Left lung (tissue), 10 donors: ENCODE results near the gene P2RY2. TPM values are rescaled to one million over a fixed set of nuclear protein-coding genes. Genes with fewer than 3 reads are reported as not detected.

Source experiments
- ATAC-seq: fragments of 200-7000 bp; cut with Tn5 transposase; one replicate; pipeline ENCODE4 v1.9.1; 2020; ENCODE audit warnings: moderate library complexity
- DNase-seq, 4 donors: peaks; one replicate each; pipeline ENCODE4 v3.0.0-alpha.2; 2013 to 2020
- H3K27ac ChIP-seq, 2 donors: fragments of 200-600 bp; sonication (generic) in 1 of 2; one replicate each; pipeline versions ENCODE4 v1.5.0 to v1.8.0; 2020 to 2021
- H3K27me3 ChIP-seq, 2 donors: fragments of 200-600 bp; sonication (generic) in 1 of 2; one replicate each; pipeline versions ENCODE4 v1.5.0 to v1.8.0; 2020 to 2021
- H3K36me3 ChIP-seq, 2 donors: fragments of 200-600 bp; sonication (generic) in 1 of 2; one replicate each; pipeline versions ENCODE4 v1.5.0 to v1.8.0; 2020 to 2021
- H3K4me1 ChIP-seq, 2 donors: fragments of 200-600 bp; one replicate each; pipeline ENCODE4 v1.8.0; 2021
- H3K4me3 ChIP-seq, 2 donors: fragments of 200-600 bp; sonication (generic) in 1 of 2; one replicate each; pipeline versions ENCODE4 v1.5.0 to v1.8.0; 2020 to 2021; ENCODE audit warnings: mild to moderate bottlenecking in 1 of 2
- H3K9me3 ChIP-seq, 2 donors: fragments of 200-600 bp; sonication (generic) in 1 of 2; one replicate each; pipeline versions ENCODE4 v1.5.0 to v1.8.0; 2020 to 2021
- intact Hi-C, 2 donors: fragments of 100-400 bp; cut with DNase I; formaldehyde crosslinking; loops; one replicate each; pipeline versions ENCODE4 v1.11.2 to v1.14.2; 2022
- polyA plus RNA-seq, 6 donors: library from polyadenylated mRNA; unstranded; fragments of 120-200 nt; gene quantifications; one replicate each; pipeline ENCODE4 v1.2.1, GENCODE V29; 2013; ENCODE audit not compliant: insufficient read length in 6 of 6
- total RNA-seq, 2 donors: library from RNA; stranded (reverse); fragmentation: NEBNext Ultra II Directional; extraction: Animal tissue kit (Norgen Biotek cat#: 25700); gene quantifications; one replicate each; pipeline ENCODE4 v1.2.1, GENCODE V29; 2021
- TF ChIP-seq, protein P1 (sequence below), 2 donors: fragments of 200-600 bp; sonication (generic) in 1 of 2; IDR thresholded peaks; one replicate each; pipeline versions ENCODE4 v1.5.0 to v1.8.0; 2021; ENCODE audit warnings: antibody characterized with exemption in 2 of 2
- donor health status: DM: no; HTN: yes; CAD: no.
- donor health status: DM: no; HTN: no; CAD: no.

Gene P2RY2
- total and polyA plus RNA-seq, 8 donors: 0.83 to 10.3 (median 1.3) TPM

DNA sequence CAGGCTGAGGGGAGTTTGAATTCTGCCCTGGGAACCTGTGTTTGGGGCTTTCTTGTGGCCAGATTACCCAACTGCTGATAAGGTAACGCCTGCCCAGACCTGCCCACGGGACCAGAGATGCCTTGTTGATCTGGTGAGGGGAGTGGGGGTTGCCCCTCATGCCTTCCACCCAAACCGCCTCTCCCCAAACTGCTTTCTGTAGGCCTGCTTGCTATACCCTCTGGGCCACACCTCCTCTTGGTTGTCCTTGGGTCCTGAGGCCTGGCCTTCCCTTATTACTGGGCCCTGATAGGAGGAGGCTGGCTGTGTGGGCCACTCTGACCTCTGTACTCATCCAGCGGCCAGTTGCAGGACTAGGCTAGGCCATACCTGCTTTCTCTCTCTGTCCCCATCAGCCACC is 3.4 kb downstream of the P2RY2 start:
- TF ChIP-seq, protein P1, sequence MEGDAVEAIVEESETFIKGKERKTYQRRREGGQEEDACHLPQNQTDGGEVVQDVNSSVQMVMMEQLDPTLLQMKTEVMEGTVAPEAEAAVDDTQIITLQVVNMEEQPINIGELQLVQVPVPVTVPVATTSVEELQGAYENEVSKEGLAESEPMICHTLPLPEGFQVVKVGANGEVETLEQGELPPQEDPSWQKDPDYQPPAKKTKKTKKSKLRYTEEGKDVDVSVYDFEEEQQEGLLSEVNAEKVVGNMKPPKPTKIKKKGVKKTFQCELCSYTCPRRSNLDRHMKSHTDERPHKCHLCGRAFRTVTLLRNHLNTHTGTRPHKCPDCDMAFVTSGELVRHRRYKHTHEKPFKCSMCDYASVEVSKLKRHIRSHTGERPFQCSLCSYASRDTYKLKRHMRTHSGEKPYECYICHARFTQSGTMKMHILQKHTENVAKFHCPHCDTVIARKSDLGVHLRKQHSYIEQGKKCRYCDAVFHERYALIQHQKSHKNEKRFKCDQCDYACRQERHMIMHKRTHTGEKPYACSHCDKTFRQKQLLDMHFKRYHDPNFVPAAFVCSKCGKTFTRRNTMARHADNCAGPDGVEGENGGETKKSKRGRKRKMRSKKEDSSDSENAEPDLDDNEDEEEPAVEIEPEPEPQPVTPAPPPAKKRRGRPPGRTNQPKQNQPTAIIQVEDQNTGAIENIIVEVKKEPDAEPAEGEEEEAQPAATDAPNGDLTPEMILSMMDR (IDR thresholded peaks at IDR 0.05): no peak
- Histone ChIP-seq H3K27ac (no peak overlapping the region), H3K9me3 (no peaks in the 10 kb centered on the region), H3K27me3 (peaks cover 0 to 15% of the 10 kb centered on the region in 2 donors), H3K36me3 (no peaks in the 10 kb centered on the region), H3K4me1 (peaks cover 0 to 60% of the 10 kb centered on the region in 2 donors), H3K4me3 (no peak overlapping the region)
- ATAC-seq (no peak), DNase-seq (peak in 1 of 4 donors; percentile 27)
- intact Hi-C loops: no loop called here

DNA sequence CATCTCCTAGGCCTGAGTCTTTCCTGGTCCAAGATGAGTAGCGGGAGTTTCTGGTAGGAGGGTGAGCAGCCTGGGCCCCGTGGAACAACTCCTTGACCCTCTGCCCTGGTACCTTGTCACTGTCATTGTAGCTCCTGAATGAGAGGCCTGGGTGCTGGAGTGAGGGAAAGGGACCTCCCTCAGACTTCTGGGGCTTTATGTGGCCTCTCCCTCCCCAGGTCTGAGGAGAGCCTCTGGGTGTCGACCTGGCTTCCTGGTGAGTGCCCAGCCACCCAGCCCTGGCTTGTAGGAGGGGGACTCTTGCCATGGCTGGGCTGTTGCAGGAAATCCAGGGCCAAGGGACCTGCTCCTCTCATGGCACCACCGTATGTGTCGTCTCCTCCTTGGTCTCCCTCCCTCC is 3.9 kb downstream of the P2RY2 start:
- Histone ChIP-seq H3K27me3 (peaks cover 0 to 15% of the 10 kb centered on the region in 2 donors), H3K9me3 (no peaks in the 10 kb centered on the region), H3K27ac (no peak overlapping the region), H3K4me1 (peaks cover 0 to 55% of the 10 kb centered on the region in 2 donors), H3K4me3 (no peak overlapping the region), H3K36me3 (no peaks in the 10 kb centered on the region)
- TF ChIP-seq, protein P1 (IDR thresholded peaks at IDR 0.05): no peak
- DNase-seq (peak in 1 of 4 donors; percentile 27), ATAC-seq (no peak)
- intact Hi-C loops: no loop called here

DNA sequence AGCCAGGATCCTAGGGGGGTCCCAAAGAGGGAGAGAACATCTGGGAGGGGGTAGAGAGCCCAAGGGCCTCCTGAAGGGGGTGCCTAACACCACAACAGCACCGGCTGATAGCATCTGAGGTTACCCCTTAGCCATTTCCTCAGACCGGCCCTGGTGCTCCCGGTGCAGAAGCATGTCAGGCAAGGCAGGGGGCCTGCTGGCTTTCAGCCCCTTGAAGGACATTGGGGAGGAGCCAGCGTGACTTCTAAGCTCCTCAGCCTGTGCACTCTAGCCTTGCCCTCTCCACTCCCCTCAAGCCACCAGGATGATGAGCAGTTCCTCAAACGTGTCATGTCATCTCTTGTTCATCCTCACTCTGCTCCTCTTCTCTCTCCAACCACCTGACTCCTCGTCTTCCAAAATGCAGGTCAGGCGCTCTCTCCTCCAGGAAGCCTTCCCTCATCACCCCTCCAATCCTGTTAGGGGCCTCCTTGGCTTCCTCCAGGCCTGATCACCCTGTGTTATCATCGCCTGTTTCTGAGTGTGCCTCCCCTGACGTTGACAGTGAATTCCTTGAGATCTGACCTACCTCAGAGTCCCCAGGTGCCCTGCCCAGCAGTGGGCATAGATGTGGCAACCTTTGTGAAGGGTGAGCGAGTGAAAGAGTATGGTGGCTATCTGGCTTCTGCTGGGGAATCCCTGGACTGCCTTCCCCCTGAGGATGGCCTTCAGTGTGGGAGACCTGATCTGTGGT is 6.1 kb downstream of the P2RY2 start:
- no peaks in the 10 kb centered on the region for H3K9me3 ChIP-seq
- peaks cover 0 to 40% of the 10 kb centered on the region in 2 donors for H3K4me1 ChIP-seq
- H3K4me3 ChIP-seq: no peak overlapping the region
- TF ChIP-seq, protein P1 (IDR thresholded peaks at IDR 0.05): no peak
- ATAC-seq (no peak), DNase-seq (peak in 1 of 4 donors; percentile 29)
- H3K36me3 ChIP-seq: peaks cover 0 to 2% of the 10 kb centered on the region in 2 donors
- intact Hi-C loops: no loop called here
- H3K27ac ChIP-seq: no peak overlapping the region
- peaks cover 0 to under 1% of the 10 kb centered on the region in 2 donors for H3K27me3 ChIP-seq

DNA sequence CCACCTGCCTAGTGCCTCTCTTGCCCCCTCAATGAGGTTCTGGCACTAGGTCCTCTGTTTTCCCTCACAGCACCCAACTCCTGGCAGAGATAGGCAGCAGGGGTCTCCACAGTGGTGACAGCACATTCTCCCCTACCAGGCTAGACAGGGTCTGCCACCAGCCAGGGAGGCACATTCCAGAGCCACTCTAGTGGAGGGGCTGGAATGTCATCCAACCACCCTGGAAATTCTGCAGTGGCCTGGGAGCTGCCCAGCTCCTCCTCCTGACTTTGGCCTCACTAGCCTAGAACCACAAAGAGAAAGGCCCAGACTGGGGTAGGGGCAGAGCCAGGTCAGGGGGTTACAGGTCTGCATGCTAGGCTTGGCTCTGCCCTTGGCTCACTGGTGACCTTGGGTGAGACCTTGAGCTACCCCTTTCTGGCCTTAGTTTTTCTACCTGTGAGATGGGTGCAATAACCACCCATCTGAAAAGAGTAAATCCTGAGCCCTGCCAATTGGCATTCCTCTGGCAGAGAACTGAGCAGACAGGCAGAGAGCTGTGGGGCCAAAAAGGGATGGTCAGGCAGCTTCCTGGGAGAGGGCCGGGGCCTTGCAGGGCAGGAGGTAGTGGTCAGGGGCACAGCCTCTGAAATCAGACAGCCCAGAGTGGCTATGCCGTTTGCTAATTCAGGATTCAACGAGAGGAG is 7.1 kb downstream of the P2RY2 start:
- ATAC-seq: peak; percentile 70
- intact Hi-C loops: no loop called here
- peak overlapping the region in 1 of 2 donors; percentile 19 for H3K27ac ChIP-seq

More for the DNA sequence above, 7.1 kb downstream of the P2RY2 start:
- no peaks in the 10 kb centered on the region for H3K27me3 ChIP-seq
- TF ChIP-seq, protein P1 (IDR thresholded peaks at IDR 0.05): no peak
- peak in 2 of 4 donors; percentile 45 to 54 for DNase-seq
- no peaks in the 10 kb centered on the region for H3K9me3 ChIP-seq
- peaks cover 0 to 31% of the 10 kb centered on the region in 2 donors for H3K4me1 ChIP-seq
- no peak overlapping the region for H3K4me3 ChIP-seq
- peaks cover 0 to 8% of the 10 kb centered on the region in 2 donors for H3K36me3 ChIP-seq
